Measurements from ENCODE around the gene CKAP2.

GRCh38 chr13:52451135-52451804, 4.0 kb upstream of the CKAP2 start:
- no peak for TF ChIP-seq CTCF (IDR thresholded peaks at IDR 0.05; ENCODE audit: low read length)
- no peak for TF ChIP-seq EZH2 (optimal IDR thresholded peaks at IDR 0.05; ENCODE audit: low read depth, low read length)
- TF ChIP-seq EZH2phosphoT487 (IDR thresholded peaks at IDR 0.05; ENCODE audit: low read length) = no peak

All from MM.1S (cell line).